ENCODE data around the gene C10orf95.

- TF ChIP-seq CTCF (IDR thresholded peaks at IDR 0.05) = no peak
- no peak for TF ChIP-seq EZH2 (IDR thresholded peaks at IDR 0.05; ENCODE audit: borderline replicate concordance, insufficient read depth, low read depth, low read length, poor library complexity, severe bottlenecking)
These were observed 15.7 kb downstream of the C10orf95 start for GRCh38 chr10:102435529-102436233.

Data from B cell (primary cell).